Right atrium auricular region (tissue), 2 donors: ENCODE data around the gene RHBDF1. TPM values are rescaled to one million over a fixed set of nuclear protein-coding genes. Genes with fewer than 3 reads are reported as not detected.

ENCODE experiments used
- DNase-seq: peaks from one replicate; pipeline ENCODE4 v3.0.0-alpha.2; 2019; ENCODE audit warnings: low spot score
- H3K27ac ChIP-seq, 2 donors: fragments of 200-600 bp; sonication (generic); 1 replicate in 1 of 2; 2 replicates in 1 of 2; pipeline ENCODE4 v1.5.1; 2016 to 2019
- H3K27me3 ChIP-seq, 2 donors: fragments of 200-600 bp; sonication (generic); one replicate each; pipeline versions ENCODE4 v1.5.1 to v1.6.0; 2017 to 2019
- H3K36me3 ChIP-seq: fragments of 200-600 bp; sonication (generic); one replicate; pipeline ENCODE4 v1.5.1; 2016
- H3K4me1 ChIP-seq, 2 donors: fragments of 200-600 bp; sonication (generic); one replicate each; pipeline versions ENCODE4 v1.5.1 to v1.6.0; 2017 to 2019
- H3K4me3 ChIP-seq, 2 donors: fragments of 200-600 bp; sonication (generic); 1 replicate in 1 of 2; 2 replicates in 1 of 2; pipeline ENCODE4 v1.5.1; 2017 to 2019; ENCODE audit warnings: mild to moderate bottlenecking in 1 of 2, moderate library complexity in 1 of 2
- H3K9me3 ChIP-seq, 2 donors: fragments of 200-600 bp; sonication (generic); one replicate each; pipeline ENCODE4 v1.5.1; 2019
- CTCF ChIP-seq, 2 donors: fragments of 200-600 bp; sonication (generic); IDR thresholded peaks; one replicate each; pipeline ENCODE4 v1.5.1; 2019; ENCODE audit warnings: antibody characterized with exemption in 2 of 2
- total RNA-seq, 2 donors: library from RNA; depleted of rRNA; stranded (reverse); fragments of >200 nt; gene quantifications; one replicate each; pipeline ENCODE4 v1.1.0, GENCODE V29; 2016

Gene RHBDF1
- total RNA-seq, 2 donors from 2014 or later, result 12.0 to 25.4 TPM

GRCh38 chr16:63466-63865, 9.0 kb downstream of the RHBDF1 start:
- no peak for DNase-seq
- TF ChIP-seq CTCF (IDR thresholded peaks at IDR 0.05), result no peak
- Histone ChIP-seq H3K4me1 (peaks cover 0 to 31% of the 10 kb centered on the region in 2 donors), H3K4me3 (no peak overlapping the region), H3K27ac (no peak overlapping the region), H3K27me3 (no peaks in the 10 kb centered on the region), H3K9me3 (no peaks in the 10 kb centered on the region), H3K36me3 (peaks cover 67% of the 10 kb centered on the region)

- Histone ChIP-seq H3K27ac (no peak overlapping the region), H3K36me3 (peaks cover 72% of the 10 kb centered on the region), H3K4me3 (no peak overlapping the region), H3K9me3 (no peaks in the 10 kb centered on the region), H3K27me3 (no peaks in the 10 kb centered on the region), H3K4me1 (peaks cover 0 to 27% of the 10 kb centered on the region in 2 donors)
- no peak for DNase-seq
- TF ChIP-seq CTCF (IDR thresholded peaks at IDR 0.05), result no peak
Observed at GRCh38 chr16:62968-63391, 9.5 kb downstream of the RHBDF1 start.

GRCh38 chr16:62283-62967, 10.0 kb downstream of the RHBDF1 start:
- Histone ChIP-seq H3K4me3 (no peak overlapping the region), H3K36me3 (peaks cover 78% of the 10 kb centered on the region), H3K9me3 (no peaks in the 10 kb centered on the region), H3K27me3 (no peaks in the 10 kb centered on the region), H3K27ac (no peak overlapping the region), H3K4me1 (peaks cover 0 to 21% of the 10 kb centered on the region in 2 donors)
- no peak for TF ChIP-seq CTCF (IDR thresholded peaks at IDR 0.05)
- DNase-seq, result no peak

GRCh38 chr16:61879-62281, 10.6 kb downstream of the RHBDF1 start:
- Histone ChIP-seq H3K27ac (no peak overlapping the region), H3K4me3 (no peak overlapping the region), H3K36me3 (peaks cover 83% of the 10 kb centered on the region), H3K27me3 (no peaks in the 10 kb centered on the region), H3K9me3 (no peaks in the 10 kb centered on the region), H3K4me1 (peaks cover 0 to 16% of the 10 kb centered on the region in 2 donors)
- no peak for DNase-seq
- no peak for TF ChIP-seq CTCF (IDR thresholded peaks at IDR 0.05)

GRCh38 chr16:60929-61878, 11.2 kb downstream of the RHBDF1 start:
- H3K9me3 ChIP-seq, result no peaks in the 10 kb centered on the region
- H3K4me3 ChIP-seq, result no peak overlapping the region
- no peak for DNase-seq
- peaks cover 0 to 9% of the 10 kb centered on the region in 2 donors for H3K4me1 ChIP-seq
- H3K36me3 ChIP-seq, result peaks cover 90% of the 10 kb centered on the region
- TF ChIP-seq CTCF (IDR thresholded peaks at IDR 0.05), result no peak
- H3K27ac ChIP-seq, result no peak overlapping the region
- no peaks in the 10 kb centered on the region for H3K27me3 ChIP-seq
